HG02852 (cell line): ENCODE results near the gene COL13A1.

Experiments used
- ATAC-seq: cut with Tn5 transposase; IDR thresholded peaks from one replicate; pipeline ENCODE4 v1.9.1; 2021; ENCODE audit warnings: mild to moderate bottlenecking, moderate library complexity; ENCODE audit not compliant: unreplicated experiment

Gene COL13A1

DNA sequence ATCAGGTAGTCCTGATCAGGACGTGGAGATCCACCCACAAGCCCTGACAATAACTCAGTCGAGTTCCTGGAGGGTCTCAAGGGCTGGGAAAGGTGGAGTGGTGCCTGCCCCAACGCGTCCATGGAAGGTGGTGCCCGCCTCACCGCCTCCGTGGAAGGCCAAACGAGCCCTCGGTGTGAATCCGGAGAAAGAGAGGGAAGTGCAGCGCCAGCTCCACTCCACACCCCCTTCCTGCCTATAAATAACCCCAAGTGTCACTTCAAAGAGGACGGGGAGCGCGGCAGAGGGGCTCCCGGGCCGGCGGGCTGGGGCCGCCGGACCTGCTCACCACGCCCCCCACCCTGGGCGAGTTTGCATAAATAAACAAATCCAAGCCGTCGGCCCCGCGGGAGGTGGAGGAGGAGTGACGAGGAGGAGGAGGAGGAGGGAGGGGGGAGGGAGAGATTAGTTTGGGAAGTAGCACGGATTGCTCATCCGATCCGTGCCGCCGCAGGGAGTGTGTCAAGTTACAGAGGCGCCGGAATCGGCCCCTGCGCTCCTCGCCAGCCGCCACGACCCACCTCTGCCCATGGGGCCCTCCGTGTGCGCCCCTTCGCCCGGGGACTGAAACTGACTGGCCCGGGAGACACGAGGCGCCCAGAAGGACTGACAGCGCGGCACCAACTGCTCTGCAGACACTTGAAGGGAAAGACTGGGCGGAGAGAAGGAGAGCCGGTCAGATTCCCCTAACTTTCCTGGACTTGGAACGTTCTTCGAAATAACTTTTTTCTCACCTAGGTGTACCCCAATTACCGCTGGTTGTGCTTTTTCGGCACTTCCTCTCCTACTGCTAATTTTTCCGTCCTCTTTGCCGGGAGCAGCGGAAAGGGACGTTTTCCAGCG, at the start of gene COL13A1:
Gene COL13A1, plus strand, starts transcription at position 473 of the 882 bp plus-strand sequence. CDS start 518 bp downstream, outside the sequence.
- no peak for ATAC-seq

DNA sequence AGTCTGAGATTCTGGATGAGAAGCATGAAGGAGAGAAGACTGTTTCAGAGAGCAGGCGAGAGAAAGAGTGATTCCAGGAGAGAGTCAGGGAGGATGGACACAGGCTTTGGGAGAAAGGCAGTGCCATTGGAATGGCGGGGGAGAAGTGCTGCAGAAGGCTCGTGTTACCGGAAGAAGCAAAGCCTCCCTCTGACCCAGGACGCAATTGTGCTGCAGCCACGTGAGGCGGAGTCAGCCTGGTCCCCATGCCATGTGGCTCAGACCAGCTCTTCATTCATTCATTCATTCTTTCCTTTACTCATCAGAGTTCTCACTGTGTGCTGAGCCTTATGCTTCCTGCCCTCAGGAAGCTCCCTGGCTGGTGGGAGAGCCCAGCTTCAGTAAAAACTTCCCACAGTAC, 49.2 kb upstream of the COL13A1 start:
- ATAC-seq, result no peak

DNA sequence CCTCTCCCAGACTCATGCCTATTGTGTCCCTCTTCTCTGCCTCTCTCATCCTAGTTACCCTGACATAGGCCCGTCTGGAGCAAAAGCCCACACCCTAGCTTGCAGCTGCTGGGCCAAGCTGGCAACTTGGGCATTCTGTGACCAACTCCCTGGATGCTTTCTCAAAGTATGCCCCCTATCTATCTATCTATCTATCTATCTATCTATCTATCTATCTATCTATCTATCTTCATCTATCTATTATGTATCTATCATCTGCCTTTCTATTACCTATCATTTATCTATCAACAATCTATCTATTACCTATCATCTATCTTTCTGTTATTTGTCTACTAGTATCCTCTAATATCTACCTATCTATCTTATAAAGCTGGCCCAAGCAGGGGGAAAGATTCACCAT, 45.4 kb upstream of the COL13A1 start:
- ATAC-seq, result no peak

DNA sequence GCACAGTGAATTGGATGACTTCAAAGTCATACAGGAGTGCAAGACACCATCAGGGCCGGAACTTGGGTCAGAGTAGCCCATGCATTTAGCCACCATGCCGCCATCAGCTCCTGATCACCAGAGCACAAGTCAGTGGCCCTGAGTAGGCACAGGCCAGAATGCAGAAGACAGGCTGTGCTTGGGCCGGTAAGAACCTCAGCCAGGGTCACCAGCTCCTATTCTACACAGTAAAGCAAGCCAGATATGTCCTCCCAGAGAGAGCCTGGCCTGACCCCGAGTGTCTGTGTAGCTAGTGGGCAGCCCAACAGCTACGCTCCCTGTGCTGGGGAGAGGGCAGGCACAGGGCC, 44.5 kb upstream of the COL13A1 start:
- ATAC-seq, result no peak

DNA sequence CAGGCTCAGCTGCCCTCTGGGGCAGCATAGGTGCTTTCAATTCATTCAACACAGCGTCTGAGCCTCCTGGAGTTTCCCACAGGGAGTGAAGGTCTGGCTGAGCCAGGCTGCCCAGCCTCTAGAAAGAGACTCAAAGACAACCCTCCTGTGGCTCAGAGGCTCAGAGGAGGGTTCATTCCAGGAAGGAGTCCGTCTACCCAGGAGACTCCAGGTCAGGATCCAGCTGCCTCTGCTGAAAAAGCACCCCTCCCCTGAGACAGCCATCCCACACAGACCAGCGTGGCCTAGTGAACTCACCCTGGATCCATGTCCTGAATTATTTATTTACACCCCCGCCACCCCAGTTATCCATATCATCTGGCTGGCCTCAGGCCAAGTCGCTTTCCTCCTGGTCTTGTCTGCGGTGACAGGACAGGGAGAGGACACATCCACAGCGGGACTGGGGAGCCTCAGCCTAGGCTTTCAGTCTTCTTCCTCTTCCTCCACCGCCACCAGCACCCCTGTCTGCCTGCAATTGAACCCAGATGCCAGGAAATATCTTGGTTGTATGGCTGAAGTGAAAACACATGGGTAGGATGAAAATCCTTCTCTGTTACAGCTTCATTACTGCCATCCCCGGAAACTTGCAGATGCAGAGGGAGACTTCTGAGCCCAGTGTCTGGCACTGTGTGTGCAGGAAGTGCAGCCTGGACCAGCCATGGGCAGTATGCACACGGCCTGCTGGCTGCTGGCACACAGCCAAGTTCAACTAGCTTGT, 44.0 kb upstream of the COL13A1 start:
- ATAC-seq, result no peak

DNA sequence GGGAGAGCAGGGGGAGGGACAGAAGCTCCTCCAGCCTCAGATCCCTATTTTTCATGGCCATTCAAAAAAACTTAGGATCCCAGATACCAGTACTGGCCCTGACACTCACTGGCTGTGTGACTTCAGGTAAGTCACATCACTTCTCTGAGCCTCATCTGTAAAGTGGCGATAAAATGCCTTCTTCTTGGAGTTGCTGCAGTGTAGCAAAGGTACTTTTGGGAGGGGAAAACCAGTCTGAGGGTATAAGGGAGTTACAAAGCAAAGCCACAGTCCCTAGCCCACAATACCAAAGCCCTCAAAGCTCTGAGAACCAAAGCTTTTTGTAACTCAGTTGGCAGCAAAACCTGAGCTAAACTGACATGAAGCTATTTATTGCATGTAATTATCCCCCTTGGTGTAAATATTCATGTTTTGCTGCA, 43.4 kb upstream of the COL13A1 start:
- no peak for ATAC-seq

DNA sequence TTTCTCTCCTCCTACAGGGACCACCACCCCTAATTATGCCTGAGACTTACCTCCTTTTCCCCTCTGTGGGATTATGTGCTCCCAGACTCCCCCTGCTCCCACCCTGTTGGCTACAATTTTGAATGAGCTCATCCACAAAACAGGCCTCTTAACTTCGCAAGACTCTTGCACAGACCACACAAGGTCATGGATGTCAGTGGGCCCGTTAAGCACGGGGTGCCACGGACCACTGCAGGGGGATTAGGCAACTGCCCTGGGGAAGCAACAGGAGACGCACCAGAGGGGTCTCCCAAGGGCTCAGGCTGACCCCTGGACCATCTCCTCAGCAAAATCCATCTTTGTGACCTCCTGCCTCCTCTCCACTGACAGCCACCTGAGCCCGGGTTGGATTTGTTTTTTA, 42.1 kb upstream of the COL13A1 start:
- no peak for ATAC-seq

DNA sequence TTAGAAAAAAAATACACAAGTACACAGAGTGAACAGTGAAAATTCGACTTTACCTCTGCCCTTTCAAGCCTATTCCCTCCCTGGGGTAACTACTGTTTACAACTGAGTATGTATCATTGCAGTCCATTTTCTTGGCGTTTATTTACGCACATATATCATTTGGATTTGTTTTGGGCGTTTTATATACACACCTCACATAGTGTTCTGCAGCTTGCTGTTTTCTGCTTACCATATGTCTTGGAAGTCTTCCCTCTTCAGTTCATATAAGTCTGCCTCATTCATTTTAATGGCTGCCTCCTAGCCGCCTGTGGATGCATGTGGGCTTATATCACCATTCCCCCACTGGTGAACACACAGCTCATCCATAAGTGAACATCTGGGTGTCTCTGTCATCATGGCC, 41.6 kb upstream of the COL13A1 start:
- ATAC-seq, result no peak

DNA sequence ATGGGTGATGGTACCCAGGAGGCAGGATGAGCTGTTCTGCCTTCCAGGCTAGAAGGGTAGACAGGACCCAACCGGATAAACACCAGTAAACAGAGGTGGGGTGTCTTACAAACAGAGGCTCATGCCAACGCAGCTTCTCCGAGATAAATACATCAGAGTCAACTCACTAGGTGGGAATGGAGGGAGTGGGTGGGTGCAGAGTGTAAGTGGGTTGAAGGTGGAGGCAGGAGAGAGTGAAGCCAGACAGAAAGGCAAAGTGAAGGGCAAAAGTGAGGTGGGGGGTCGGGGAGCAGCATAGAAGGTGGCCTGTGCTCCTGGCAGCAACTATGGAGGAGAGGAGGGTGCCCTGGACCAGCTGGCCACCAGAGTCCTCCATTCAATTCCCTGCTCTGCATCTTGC, 40.4 kb upstream of the COL13A1 start:
- no peak for ATAC-seq

DNA sequence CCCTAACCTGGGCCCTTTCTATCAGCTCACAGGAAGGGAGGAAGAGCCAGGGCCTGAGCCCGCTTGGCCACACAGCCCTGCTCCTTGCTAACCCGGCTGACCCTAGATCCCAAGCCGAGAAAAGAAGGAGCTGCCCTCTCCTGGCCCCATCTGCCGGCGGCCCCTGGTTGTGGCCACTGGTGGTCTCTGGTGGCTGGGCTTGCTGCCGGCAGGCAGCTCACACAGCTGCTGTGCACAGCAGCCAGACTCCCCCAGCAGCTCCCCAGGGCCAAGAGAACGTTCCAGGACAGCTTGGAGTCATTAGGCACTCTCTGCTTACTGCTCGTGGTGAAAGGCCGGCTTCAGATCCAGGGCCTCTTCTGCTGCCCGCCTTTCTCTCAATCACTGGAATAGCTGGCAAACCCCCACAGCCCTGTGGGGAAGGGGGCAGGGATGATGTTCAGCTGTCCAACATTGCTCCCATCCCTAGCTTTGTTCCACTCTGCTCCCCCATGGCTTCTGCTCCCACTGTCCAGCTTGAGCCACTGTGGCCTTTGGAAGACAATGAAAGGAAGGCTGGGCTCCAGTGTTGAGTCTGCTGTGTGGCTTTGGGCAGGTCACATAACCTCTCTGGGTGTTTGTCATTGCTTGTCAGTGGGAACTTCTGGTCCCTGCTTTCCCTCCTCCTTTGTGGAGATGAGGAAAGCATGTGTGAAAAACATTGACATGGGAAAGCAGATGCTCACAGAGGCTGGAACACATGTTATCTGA, 35.4 kb upstream of the COL13A1 start:
- no peak for ATAC-seq

DNA sequence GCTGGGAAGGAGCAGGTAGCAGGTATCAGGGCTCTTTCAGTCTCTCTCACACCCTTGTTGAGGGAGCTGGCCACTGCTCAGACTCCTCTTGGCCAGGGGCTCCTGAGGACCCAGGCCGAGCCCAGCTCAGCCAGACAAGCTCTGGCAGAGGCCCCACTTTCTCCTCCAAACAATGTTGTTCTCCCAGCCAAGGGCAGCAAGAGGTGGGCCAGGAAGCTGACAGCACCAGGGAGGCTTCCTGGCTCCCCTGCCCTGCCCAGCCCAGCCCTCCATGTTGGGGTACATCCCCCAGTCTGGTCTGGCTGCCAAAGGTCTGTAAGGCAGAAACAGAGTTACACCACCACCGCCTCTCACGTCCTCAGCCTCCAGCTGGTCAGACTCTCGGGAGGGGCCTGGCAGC, 33.9 kb upstream of the COL13A1 start:
- no peak for ATAC-seq

DNA sequence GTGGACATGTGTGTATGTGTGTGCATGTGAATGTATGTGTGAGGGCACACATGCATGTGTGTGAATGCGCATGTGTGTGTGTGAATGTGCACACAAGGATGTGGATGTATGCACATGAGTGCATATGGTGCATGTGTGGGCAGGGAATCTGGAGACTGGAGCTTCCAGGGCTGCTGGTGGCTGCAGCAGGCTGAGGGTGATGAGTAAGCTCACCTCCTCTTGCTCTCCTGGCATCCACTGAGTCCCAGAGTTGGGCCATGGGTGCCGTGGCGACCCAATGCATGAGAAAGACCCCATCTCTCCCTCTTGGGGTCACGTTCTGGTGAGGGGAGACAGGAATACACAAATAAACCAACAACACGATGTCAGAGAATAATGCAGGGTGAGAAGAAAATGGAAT, 33.3 kb upstream of the COL13A1 start:
- no peak for ATAC-seq

DNA sequence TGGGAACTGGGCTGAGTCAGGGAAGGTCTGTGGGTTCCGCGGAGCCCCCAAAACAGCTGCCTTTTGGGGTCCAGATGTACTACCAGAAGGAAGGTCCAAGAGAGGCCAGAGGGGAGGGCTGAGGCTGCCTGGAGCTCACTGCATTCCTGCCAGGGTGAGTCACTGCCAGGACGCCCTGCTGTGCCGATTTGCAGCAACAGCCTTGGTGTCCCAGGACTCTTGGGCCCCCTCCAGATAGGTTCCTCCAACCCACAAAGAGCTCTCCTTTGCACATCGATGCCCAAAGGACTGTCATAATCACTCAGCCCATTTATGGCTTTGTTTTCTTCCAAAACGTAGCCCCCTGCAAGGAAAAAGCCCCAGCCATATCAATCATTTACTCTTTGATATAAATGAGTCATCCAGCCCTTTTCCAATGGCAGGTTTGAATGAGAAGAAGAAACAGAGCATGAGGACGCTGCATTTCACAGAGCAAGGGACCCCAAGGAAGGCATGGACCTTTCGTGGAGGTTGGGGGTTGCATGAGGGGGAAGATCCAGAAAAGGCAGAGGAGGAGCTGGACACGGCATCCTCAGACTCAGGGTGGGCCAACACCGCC, 32.2 kb upstream of the COL13A1 start:
- no peak for ATAC-seq

DNA sequence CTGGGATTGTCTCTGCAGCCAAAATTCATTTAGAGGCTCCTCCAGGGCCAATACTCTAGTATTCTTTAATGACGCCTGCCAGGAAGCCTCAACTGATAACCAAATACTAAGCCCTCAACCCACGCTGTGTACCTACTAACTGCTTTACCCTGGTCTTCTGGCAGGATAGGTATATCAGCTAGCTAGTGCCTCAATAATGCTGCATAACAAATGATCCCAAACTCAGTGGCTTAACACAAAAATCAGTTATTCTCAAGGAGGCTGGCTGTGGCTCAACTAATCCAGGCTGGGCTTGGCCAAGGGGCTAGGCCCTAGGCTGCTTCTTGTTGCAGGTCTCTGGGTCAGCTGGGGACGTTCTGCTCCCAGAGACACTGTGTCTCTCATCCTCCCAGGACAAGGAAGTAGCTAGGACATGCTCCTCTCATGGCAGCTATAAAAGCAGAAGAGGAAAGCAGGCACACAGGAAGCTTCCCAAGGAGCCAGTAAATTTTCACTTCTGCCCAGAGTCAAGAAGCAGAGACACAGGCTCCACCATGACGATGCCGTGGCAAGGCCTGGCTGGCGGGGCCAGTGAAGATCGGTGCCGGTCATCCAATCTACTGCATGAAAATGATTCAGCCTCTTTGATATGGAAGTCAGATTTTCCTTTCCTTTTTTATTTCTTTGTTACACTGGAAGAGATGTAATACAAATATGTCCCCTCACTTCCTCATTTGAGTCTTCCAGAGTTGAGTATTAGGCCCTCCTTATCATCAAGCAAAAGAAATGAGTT, 28.6 kb upstream of the COL13A1 start:
- ATAC-seq, result no peak

DNA sequence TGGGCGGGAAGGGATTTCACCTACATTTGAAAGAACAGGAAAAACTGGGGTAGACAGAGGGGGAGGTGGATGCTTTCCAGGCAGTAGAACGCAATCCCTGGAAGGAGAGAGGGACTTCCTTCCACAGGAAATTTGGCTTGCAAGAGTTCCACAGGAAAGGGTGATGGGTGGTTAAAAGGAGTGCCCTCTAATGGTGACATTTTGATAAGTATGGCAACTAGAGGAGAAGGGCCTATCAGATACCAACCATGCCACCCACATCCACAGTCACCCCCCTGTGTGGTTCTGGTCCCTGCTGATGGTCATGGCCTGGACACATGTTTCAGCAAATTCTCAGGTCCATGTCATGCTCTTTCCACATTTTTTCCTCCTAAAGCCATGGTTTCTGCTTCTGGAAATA, 27.1 kb upstream of the COL13A1 start:
- ATAC-seq, result no peak

DNA sequence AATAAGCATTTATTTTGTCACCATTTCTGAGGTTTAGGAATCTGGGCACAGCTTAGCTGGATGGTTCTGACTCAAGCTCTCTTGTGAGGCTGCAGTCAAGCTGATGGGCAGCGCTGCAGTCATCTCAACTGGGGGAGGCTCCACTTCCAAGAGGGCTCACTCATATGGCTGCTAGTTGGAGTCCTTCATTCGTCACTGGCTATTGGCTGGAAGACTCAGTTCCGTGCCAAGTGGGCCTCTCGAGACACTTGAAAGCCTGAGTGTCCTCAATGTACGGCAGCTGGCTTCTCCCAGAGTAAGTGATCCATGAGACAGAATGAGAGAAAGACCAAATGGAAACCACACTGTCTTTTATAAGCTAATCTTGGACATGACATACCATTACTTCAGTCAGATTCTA, 21.6 kb upstream of the COL13A1 start:
- ATAC-seq, result no peak

DNA sequence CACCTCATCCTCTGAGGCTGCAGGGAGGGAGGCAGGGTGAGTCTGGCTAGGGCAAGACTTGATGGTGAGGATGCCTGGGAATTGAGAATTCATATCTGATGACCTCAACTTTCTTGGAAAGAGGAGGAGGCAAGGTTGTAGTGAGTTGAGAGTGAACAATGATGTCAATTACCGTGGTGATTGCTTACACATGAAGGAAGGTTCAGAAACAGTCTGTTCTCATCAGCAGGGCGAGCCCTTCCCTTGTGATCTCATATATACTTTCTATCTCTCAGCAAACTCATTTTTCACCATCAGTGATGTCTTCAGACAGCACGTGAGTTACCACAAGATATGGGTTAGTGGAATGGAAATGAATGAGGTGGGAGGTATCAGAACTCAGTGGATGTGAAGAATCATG, 20.1 kb upstream of the COL13A1 start:
- no peak for ATAC-seq

DNA sequence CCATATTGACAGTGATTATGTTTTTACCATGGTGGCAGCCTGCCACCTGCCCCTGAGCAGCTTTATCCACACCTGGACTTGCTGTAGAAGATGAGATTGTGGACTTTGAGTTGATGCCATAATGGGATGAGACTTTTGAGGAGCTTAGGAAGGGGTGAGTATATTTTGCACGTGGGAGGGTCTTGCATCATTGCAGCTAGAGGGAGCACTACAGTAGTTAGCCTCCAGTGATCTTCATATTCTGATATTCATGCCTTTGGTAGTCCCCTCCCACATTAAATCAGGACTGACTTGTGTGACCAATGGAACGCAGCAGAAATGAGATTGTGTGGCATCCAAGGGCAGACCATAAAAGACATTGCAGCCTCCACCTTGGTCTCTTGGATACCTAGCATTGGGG, 18.2 kb upstream of the COL13A1 start:
- ATAC-seq, result no peak

DNA sequence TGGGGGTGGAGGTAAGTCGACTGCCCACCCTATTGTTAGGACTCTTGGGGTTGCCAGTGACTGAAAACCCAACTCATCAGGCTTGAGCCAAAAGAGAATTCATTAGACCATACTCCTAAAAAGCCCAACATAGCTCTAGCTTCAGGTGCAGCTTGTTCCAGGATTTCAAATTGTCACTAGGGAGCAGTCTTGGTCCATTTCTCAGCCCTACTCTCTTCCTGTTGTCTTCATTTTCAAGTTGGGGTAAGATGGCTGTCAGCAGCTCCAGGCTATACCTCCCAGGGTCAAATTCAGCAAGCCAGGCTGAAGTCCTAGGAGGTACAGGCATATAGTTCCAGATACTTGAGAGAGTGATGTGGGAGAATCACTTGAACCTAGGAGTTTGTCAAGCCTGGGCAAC, 14.9 kb upstream of the COL13A1 start:
- no peak for ATAC-seq

DNA sequence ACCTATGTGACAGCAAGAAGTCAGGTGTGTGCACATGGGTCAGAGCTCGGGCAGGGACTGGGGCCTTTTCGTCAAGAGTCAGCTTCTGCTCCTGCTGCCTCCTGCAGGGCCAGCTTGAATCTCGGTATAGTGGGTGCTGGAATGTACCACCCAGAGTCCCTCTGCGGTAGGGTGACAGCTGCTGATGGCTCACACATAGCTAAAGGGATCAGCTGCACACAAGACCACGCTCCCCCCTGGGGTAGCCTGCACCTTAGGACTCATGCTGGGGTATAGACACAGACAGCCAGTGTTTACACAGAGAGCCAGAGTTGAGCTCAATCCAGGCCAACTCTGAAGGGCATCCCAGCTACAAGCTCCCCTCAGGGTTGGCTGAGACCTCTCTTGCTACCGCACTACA, 14.0 kb upstream of the COL13A1 start:
- no peak for ATAC-seq
